ENCODE data around the gene MTHFD2L.

Gene MTHFD2L

GRCh38 chr4:74305000-74305399, 147.1 kb downstream of the MTHFD2L start:
- no peak for DNase-seq (ENCODE audit: low spot score)
- no peak for TF ChIP-seq CTCF (IDR thresholded peaks at IDR 0.05; ENCODE audit: extremely low read depth, missing control alignments)

GRCh38 chr4:74307170-74307569, 149.3 kb downstream of the MTHFD2L start:
- DNase-seq (ENCODE audit: low spot score) = no peak

GRCh38 chr4:74308215-74308614, 150.3 kb downstream of the MTHFD2L start, which contains the start of gene EPGN:
TSS of gene EPGN (plus strand) at chr4:74308470. CDS start at chr4:74308534, 64 bp downstream.
- TF ChIP-seq CTCF (IDR thresholded peaks at IDR 0.05; ENCODE audit: extremely low read depth, missing control alignments) = no peak
- DNase-seq (ENCODE audit: low spot score) = no peak

More at GRCh38 chr4:74307170-74307569, 149.3 kb downstream of the MTHFD2L start:
- no peak for TF ChIP-seq CTCF (IDR thresholded peaks at IDR 0.05; ENCODE audit: extremely low read depth, missing control alignments)

GRCh38 chr4:74309223-74309622, 151.3 kb downstream of the MTHFD2L start:
- no peak for DNase-seq (ENCODE audit: low spot score)
- no peak for TF ChIP-seq CTCF (IDR thresholded peaks at IDR 0.05; ENCODE audit: extremely low read depth, missing control alignments)

GRCh38 chr4:74311696-74312313, 153.9 kb downstream of the MTHFD2L start:
- DNase-seq (ENCODE audit: low spot score) = peak; percentile 16
- TF ChIP-seq CTCF (IDR thresholded peaks at IDR 0.05; ENCODE audit: extremely low read depth, missing control alignments) = no peak

- DNase-seq (ENCODE audit: low spot score) = no peak
- TF ChIP-seq CTCF (IDR thresholded peaks at IDR 0.05; ENCODE audit: extremely low read depth, missing control alignments) = no peak
Observed at GRCh38 chr4:74314329-74314728, 156.4 kb downstream of the MTHFD2L start.

GRCh38 chr4:74314944-74315343, 157.0 kb downstream of the MTHFD2L start:
- no peak for DNase-seq (ENCODE audit: low spot score)
- no peak for TF ChIP-seq CTCF (IDR thresholded peaks at IDR 0.05; ENCODE audit: extremely low read depth, missing control alignments)

Measured in GM20000 (cell line).